HepG2 (cell line): ENCODE measurements around the gene FIGLA. TPM values are rescaled to one million over a fixed set of nuclear protein-coding genes. Genes with fewer than 3 reads are reported as not detected.

ENCODE experiments used
- BHLHE40 ChIP-seq: IDR thresholded peaks from 2 replicates; pipeline ENCODE4 v1.6.1; 2011; ENCODE audit warnings: low read length, improper control_type of control experiment
- MLLT10 ChIP-seq: sonication (generic); formaldehyde crosslinking; IDR thresholded peaks from 2 replicates; pipeline ENCODE4 v1.4.0; 2020; ENCODE audit warnings: missing genetic modification reagents
- RFXANK ChIP-seq: IDR thresholded peaks from 2 replicates; pipeline ENCODE4 v1.6.1; 2016
- ZNF34 ChIP-seq: sonication (generic); formaldehyde crosslinking; IDR thresholded peaks from 2 replicates; pipeline ENCODE4 v1.4.0; 2020; ENCODE audit warnings: mild to moderate bottlenecking, missing genetic modification reagents, borderline replicate concordance
- ZNF451 ChIP-seq: sonication (generic); formaldehyde crosslinking; IDR thresholded peaks from 2 replicates; pipeline ENCODE4 v1.5.0; 2020; ENCODE audit warnings: mild to moderate bottlenecking, missing genetic modification reagents
- polyA plus RNA-seq, 8 experiments: library from polyadenylated mRNA; depleted of rRNA in 3 of 8; stranded (reverse) in 7 of 8; unstranded in 1 of 8; fragments of >200 nt; fragmentation: Illumina TruSeq in 4 of 8; extraction: Trizol in 4 of 8; gene quantifications; 2 replicates each; pipeline versions ENCODE4 v1.2.1 to v1.2.3, GENCODE V29; 2011 to 2016; ENCODE audit warnings: low read depth in 4 of 8, missing spikeins in 1 of 8, mixed read lengths in 1 of 8; ENCODE audit not compliant: insufficient read depth in 1 of 8
- total RNA-seq, 5 experiments: library from RNA; depleted of rRNA; stranded (reverse); fragments of >200 nt; fragmentation: Illumina TruSeq; extraction: Trizol; gene quantifications; 2 replicates each; pipeline ENCODE4 v1.2.3, GENCODE V29; 2016; ENCODE audit warnings: low read depth in 1 of 5
- TF ChIP-seq, protein P1 (sequence below): sonication (generic); formaldehyde crosslinking; IDR thresholded peaks from 2 replicates; pipeline ENCODE4 v1.5.0; 2020; ENCODE audit warnings: missing genetic modification reagents
- TF ChIP-seq, protein P2 (sequence below): IDR thresholded peaks from 2 replicates; pipeline ENCODE4 v1.6.1; 2012; ENCODE audit warnings: low read depth, low read length, improper control_type of control experiment
- TF ChIP-seq, protein P3 (sequence below): sonication (generic); formaldehyde crosslinking; IDR thresholded peaks from 2 replicates; pipeline ENCODE4 v1.8.0; 2022; ENCODE audit warnings: mild to moderate bottlenecking, missing genetic modification reagents; ENCODE audit not compliant: insufficient replicate concordance
- TF ChIP-seq, protein P4 (sequence below): IDR thresholded peaks from 2 replicates; pipeline ENCODE4 v1.6.1; 2012; ENCODE audit warnings: low read length, improper control_type of control experiment

FIGLA gene
- total and polyA plus RNA-seq, 2 of the 13 experiments (the other 11 are each of a cell fraction or from before 2014, with no cell fraction given) = not detected

DNA sequence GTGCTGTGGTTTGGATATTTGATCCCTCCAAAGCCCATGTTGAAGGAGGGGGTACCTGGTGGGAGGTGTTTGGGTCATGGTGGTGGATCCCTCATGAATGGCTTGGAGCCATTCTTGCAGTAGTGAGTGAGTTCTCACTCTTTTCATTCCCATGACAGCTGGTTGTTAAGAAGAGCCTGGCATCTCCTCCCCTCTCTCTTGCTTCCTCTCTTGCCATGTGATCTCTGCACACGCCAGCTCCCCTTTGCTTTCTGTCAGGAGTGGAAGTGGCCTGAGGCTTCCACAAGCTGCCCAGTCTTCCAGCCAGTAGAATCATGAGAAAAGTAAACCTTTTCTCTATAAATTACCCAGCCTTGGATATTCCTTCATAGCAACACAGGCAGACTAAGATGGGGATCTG lies 31.0 kb downstream of the FIGLA start (continued):
- TF ChIP-seq, protein P1, sequence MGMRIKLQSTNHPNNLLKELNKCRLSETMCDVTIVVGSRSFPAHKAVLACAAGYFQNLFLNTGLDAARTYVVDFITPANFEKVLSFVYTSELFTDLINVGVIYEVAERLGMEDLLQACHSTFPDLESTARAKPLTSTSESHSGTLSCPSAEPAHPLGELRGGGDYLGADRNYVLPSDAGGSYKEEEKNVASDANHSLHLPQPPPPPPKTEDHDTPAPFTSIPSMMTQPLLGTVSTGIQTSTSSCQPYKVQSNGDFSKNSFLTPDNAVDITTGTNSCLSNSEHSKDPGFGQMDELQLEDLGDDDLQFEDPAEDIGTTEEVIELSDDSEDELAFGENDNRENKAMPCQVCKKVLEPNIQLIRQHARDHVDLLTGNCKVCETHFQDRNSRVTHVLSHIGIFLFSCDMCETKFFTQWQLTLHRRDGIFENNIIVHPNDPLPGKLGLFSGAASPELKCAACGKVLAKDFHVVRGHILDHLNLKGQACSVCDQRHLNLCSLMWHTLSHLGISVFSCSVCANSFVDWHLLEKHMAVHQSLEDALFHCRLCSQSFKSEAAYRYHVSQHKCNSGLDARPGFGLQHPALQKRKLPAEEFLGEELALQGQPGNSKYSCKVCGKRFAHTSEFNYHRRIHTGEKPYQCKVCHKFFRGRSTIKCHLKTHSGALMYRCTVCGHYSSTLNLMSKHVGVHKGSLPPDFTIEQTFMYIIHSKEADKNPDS (CRISPR knock-in tag) = no peak
- TF ChIP-seq ZNF34 (no peak), ZNF451 (CRISPR knock-in tag) (no peak), BHLHE40 (no peak), RFXANK (CRISPR knock-in tag) (no peak), MLLT10 (CRISPR knock-in tag) (no peak)
- TF ChIP-seq, protein P2, sequence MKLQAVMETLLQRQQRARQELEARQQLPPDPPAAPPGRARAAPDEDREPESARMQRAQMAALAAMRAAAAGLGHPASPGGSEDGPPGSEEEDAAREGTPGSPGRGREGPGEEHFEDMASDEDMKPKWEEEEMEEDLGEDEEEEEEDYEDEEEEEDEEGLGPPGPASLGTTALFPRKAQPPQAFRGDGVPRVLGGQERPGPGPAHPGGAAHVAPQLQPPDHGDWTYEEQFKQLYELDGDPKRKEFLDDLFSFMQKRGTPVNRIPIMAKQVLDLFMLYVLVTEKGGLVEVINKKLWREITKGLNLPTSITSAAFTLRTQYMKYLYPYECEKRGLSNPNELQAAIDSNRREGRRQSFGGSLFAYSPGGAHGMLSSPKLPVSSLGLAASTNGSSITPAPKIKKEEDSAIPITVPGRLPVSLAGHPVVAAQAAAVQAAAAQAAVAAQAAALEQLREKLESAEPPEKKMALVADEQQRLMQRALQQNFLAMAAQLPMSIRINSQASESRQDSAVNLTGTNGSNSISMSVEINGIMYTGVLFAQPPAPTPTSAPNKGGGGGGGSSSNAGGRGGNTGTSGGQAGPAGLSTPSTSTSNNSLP = no peak
- TF ChIP-seq, protein P3, sequence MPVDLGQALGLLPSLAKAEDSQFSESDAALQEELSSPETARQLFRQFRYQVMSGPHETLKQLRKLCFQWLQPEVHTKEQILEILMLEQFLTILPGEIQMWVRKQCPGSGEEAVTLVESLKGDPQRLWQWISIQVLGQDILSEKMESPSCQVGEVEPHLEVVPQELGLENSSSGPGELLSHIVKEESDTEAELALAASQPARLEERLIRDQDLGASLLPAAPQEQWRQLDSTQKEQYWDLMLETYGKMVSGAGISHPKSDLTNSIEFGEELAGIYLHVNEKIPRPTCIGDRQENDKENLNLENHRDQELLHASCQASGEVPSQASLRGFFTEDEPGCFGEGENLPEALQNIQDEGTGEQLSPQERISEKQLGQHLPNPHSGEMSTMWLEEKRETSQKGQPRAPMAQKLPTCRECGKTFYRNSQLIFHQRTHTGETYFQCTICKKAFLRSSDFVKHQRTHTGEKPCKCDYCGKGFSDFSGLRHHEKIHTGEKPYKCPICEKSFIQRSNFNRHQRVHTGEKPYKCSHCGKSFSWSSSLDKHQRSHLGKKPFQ (CRISPR knock-in tag) = no peak
- TF ChIP-seq, protein P4, sequence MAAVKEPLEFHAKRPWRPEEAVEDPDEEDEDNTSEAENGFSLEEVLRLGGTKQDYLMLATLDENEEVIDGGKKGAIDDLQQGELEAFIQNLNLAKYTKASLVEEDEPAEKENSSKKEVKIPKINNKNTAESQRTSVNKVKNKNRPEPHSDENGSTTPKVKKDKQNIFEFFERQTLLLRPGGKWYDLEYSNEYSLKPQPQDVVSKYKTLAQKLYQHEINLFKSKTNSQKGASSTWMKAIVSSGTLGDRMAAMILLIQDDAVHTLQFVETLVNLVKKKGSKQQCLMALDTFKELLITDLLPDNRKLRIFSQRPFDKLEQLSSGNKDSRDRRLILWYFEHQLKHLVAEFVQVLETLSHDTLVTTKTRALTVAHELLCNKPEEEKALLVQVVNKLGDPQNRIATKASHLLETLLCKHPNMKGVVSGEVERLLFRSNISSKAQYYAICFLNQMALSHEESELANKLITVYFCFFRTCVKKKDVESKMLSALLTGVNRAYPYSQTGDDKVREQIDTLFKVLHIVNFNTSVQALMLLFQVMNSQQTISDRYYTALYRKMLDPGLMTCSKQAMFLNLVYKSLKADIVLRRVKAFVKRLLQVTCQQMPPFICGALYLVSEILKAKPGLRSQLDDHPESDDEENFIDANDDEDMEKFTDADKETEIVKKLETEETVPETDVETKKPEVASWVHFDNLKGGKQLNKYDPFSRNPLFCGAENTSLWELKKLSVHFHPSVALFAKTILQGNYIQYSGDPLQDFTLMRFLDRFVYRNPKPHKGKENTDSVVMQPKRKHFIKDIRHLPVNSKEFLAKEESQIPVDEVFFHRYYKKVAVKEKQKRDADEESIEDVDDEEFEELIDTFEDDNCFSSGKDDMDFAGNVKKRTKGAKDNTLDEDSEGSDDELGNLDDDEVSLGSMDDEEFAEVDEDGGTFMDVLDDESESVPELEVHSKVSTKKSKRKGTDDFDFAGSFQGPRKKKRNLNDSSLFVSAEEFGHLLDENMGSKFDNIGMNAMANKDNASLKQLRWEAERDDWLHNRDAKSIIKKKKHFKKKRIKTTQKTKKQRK = no peak
